GM23248 (cell line): ENCODE measurements around the gene GPHN. TPM values are rescaled to one million over a fixed set of nuclear protein-coding genes. Genes with fewer than 3 reads are reported as not detected.

Source experiments
- DNase-seq: peaks from one replicate; pipeline ENCODE4 v3.0.0-alpha.2; 2015
- H2AFZ ChIP-seq: fragments of 200-600 bp; sonication (generic); 2 replicates; pipeline ENCODE4 v1.6.1; 2016; ENCODE audit warnings: antibody characterized with exemption
- H3F3A ChIP-seq: fragments of 200-600 bp; sonication (generic); 2 replicates; pipeline ENCODE4 v1.6.1; 2016; ENCODE audit warnings: mild to moderate bottlenecking, antibody characterized with exemption, mixed run types; ENCODE audit not compliant: insufficient read depth
- H3K27ac ChIP-seq: fragments of 200-600 bp; sonication (generic); 2 replicates; pipeline ENCODE4 v1.5.1; 2016; ENCODE audit warnings: mild to moderate bottlenecking
- H3K27me3 ChIP-seq: fragments of 200-600 bp; sonication (generic); replicated peaks from 2 replicates; pipeline ENCODE4 v1.6.1; 2016; ENCODE audit warnings: mild to moderate bottlenecking; ENCODE audit not compliant: insufficient read depth
- H3K36me3 ChIP-seq: fragments of 200-600 bp; sonication (generic); 2 replicates; pipeline ENCODE4 v1.6.1; 2016; ENCODE audit warnings: low read depth, mild to moderate bottlenecking
- H3K4me1 ChIP-seq: fragments of 200-600 bp; sonication (generic); 2 replicates; pipeline ENCODE4 v1.6.1; 2016; ENCODE audit warnings: mild to moderate bottlenecking; ENCODE audit not compliant: insufficient read depth
- H3K4me2 ChIP-seq: fragments of 200-600 bp; sonication (generic); one replicate; pipeline ENCODE4 v1.6.1; 2016; ENCODE audit warnings: mild to moderate bottlenecking; ENCODE audit not compliant: unreplicated experiment
- H3K4me3 ChIP-seq: fragments of 200-600 bp; sonication (generic); 2 replicates; pipeline ENCODE4 v1.5.1; 2016; ENCODE audit warnings: mild to moderate bottlenecking
- H3K79me2 ChIP-seq: fragments of 200-600 bp; sonication (generic); 2 replicates; pipeline ENCODE4 v1.6.1; 2016; ENCODE audit warnings: mild to moderate bottlenecking; ENCODE audit not compliant: insufficient read depth
- H3K9ac ChIP-seq: fragments of 200-600 bp; sonication (generic); 2 replicates; pipeline ENCODE4 v1.6.1; 2016; ENCODE audit warnings: mild to moderate bottlenecking
- H3K9me2 ChIP-seq: fragments of 200-600 bp; sonication (generic); 2 replicates; pipeline ENCODE4 v1.6.1; 2016; ENCODE audit warnings: mixed run types, mild to moderate bottlenecking, moderate library complexity; ENCODE audit not compliant: insufficient read depth
- H3K9me3 ChIP-seq: fragments of 200-600 bp; sonication (generic); one replicate; pipeline ENCODE4 v1.6.1; 2017; ENCODE audit warnings: low read depth
- H4K20me1 ChIP-seq: fragments of 200-600 bp; sonication (generic); 2 replicates; pipeline ENCODE4 v1.6.0; 2016; ENCODE audit not compliant: insufficient read depth
- EZH2 ChIP-seq: fragments of 200-600 bp; sonication (generic); IDR thresholded peaks from 2 replicates; pipeline ENCODE4 v1.6.1; 2018; ENCODE audit warnings: antibody characterized with exemption, mild to moderate bottlenecking; ENCODE audit not compliant: insufficient read depth, poor library complexity, severe bottlenecking
- EZH2phosphoT487 ChIP-seq: fragments of 200-600 bp; sonication (generic); IDR thresholded peaks from 2 replicates; pipeline ENCODE4 v1.6.1; 2018; ENCODE audit warnings: antibody characterized with exemption, moderate library complexity, mild to moderate bottlenecking, low read depth; ENCODE audit not compliant: insufficient read depth
- WGBS, 2 experiments: methylation state at CpG; one replicate each; pipeline ENCODE4 v1.1.6; 2015 to 2017; ENCODE audit warnings: low lambda C conversion rate in 2 of 2, low coverage in 1 of 2; ENCODE audit errors: missing lambda C conversion rate in 2 of 2; 5-methylcytosine and 5-hydroxymethylcytosine counted together
- in situ Hi-C: fragments of 300-500 bp; cut with MboI; formaldehyde crosslinking; loops from 2 replicates; pipeline ENCODE4 v1.15.0; 2020
- polyA plus RNA-seq: library from polyadenylated mRNA; unstranded; fragments of >200 nt; fragmentation: Nextera tagmentation; extraction: Ambion mirVana; gene quantifications from 2 replicates; pipeline ENCODE4 v1.2.1, GENCODE V29; 2016
- total RNA-seq: library from RNA; depleted of rRNA; stranded (reverse); fragments of >200 nt; shearing (Covaris generic); gene quantifications from 2 replicates; pipeline ENCODE4 v1.2.3, GENCODE V29; 2014

GPHN gene
- total and polyA plus RNA-seq, 2 experiments from 2014 or later = 7.6 to 9.3 TPM

DNA sequence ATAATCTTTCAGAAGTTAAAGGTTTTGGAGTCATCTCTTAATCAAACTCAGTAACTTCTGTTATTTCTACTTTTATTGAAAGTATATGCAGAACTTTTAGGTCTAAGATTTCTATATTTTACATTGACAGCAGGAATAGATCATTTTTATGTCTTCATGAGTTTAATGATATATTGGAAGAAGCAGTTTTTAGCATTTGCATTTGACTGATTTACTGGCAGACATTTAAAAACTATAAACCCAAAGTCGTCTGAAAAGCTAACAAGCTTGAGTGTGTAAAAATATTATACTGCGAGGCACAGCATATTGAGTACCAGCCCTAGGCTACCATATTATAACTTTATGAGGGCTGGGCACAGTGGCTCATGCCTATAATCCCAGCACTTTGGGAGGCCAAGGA, 467.3 kb downstream of the GPHN start:
- in situ Hi-C loops = no loop called here
- no peak overlapping the region for H3K4me3 ChIP-seq
- TF ChIP-seq EZH2 (no peak), EZH2phosphoT487 (no peak)
- H3K4me1 ChIP-seq = peaks cover 11% of the 10 kb centered on the region
- H4K20me1 ChIP-seq = no peaks in the 10 kb centered on the region
- H3K27me3 ChIP-seq = no peaks in the 10 kb centered on the region
- WGBS, 2 experiments = 96 to 98% methylated on average over 2 of the region's 2 CpGs
- no peak overlapping the region for H3K27ac ChIP-seq
- H3F3A ChIP-seq = no peaks in the 10 kb centered on the region
- no peak for DNase-seq
- no peak overlapping the region for H3K9ac ChIP-seq
- H3K9me2 ChIP-seq = no peaks in the 10 kb centered on the region
- H3K36me3 ChIP-seq = no peaks in the 10 kb centered on the region
- H2AFZ ChIP-seq = no peak overlapping the region
- no peaks in the 10 kb centered on the region for H3K9me3 ChIP-seq
- H3K4me2 ChIP-seq = no peak overlapping the region
- H3K79me2 ChIP-seq = no peaks in the 10 kb centered on the region

DNA sequence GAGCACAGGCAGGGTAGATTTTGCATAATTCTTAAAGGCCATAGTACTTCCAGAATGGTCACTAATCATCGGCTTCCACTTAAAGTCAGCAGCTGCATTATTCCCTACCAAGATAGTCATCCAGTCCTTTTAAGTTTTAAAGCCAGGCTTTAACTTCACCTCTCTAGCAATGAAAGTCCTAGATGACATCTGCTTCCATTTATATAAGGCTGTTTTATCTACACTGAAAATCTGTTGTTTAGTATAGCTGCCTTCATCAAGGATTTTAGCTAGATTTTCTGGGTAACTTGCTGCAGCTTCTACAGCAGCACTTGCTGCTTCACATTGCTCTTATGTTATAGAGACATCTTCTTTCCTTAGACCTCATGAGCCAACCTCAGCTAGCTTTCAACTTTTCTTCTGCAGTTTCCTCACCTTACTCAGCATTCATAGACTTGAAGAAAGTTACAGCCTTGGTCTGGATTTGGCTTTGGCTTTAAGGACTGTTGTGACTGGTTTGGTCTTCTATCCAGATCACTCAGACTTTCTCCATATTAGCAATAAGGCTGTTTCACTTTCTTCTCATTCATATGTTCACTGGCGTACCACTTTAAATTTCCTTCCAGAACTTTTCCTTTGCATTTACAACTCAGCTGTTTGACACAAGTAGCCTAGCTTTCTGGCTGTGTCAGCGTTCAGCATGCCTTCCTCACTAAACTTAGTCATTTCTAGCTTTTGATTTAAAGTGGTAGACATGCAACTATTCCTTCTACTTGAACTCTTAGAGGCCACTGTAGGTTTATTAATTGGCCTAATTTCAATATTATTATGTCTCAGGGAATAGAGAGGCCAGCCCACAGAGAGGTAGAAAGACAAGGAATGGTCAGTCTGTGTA, 471.4 kb downstream of the GPHN start:
- H3K79me2 ChIP-seq = no peaks in the 10 kb centered on the region
- DNase-seq = no peak
- no peaks in the 10 kb centered on the region for H3K9me3 ChIP-seq
- H3K4me2 ChIP-seq = no peak overlapping the region
- TF ChIP-seq EZH2phosphoT487 (no peak), EZH2 (no peak)
- no peaks in the 10 kb centered on the region for H3K27me3 ChIP-seq
- no peaks in the 10 kb centered on the region for H4K20me1 ChIP-seq
- 78 to 79% methylated on average over 3 of the region's 3 CpGs for WGBS, 2 experiments
- in situ Hi-C loops = no loop called here
- no peaks in the 10 kb centered on the region for H3K9me2 ChIP-seq
- H3F3A ChIP-seq = no peaks in the 10 kb centered on the region
- no peaks in the 10 kb centered on the region for H3K36me3 ChIP-seq
- no peak overlapping the region for H2AFZ ChIP-seq
- H3K27ac ChIP-seq = no peak overlapping the region
- H3K9ac ChIP-seq = no peak overlapping the region
- no peak overlapping the region for H3K4me3 ChIP-seq
- peaks cover 7% of the 10 kb centered on the region for H3K4me1 ChIP-seq

DNA sequence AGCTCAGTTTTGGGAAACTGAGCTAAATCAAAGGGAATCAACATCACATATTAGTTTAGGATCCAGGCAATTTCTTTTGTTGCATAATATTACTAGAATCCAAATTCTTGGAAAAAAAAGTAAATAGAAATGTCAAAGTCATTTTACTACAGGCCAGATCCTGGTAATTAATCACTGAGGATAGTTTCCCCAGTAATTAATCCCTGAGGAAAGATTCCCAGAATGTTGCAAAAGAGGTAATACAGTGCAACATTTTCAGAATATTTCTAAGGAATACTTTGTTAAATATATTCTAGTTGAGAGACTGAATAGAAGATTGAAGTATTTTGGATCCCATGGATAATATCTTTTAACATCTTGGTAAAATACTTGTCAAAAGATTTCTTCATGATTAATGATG, 474.3 kb downstream of the GPHN start:
- Histone ChIP-seq H2AFZ (no peak overlapping the region), H3K79me2 (no peaks in the 10 kb centered on the region), H3K27me3 (no peaks in the 10 kb centered on the region), H3K9me3 (no peaks in the 10 kb centered on the region), H4K20me1 (no peaks in the 10 kb centered on the region), H3K36me3 (no peaks in the 10 kb centered on the region), H3F3A (no peaks in the 10 kb centered on the region), H3K4me3 (no peak overlapping the region), H3K4me1 (no peaks in the 10 kb centered on the region), H3K9me2 (no peaks in the 10 kb centered on the region), H3K9ac (no peak overlapping the region), H3K27ac (no peak overlapping the region), H3K4me2 (no peak overlapping the region)
- DNase-seq = no peak
- in situ Hi-C loops = no loop called here
- TF ChIP-seq EZH2 (no peak), EZH2phosphoT487 (no peak)

DNA sequence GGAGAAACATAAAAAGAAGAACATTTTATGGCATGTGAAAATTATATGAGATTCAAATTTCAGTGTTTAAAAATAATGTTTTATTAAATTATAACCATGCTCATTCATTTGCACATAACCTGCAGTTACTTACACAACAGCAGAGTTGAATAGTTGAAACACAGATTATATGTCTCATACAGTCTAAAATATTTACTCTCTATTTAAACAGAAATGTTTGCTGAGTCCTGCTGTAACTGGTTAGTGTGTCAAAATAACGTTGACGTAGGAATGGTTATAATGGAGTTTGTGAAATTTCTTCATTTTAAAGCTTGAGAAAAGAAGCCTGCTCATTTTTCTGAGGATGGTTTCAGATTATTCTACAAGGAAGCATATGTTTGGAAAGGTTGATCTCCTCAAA, 484.8 kb downstream of the GPHN start:
- Histone ChIP-seq H3K9me2 (no peaks in the 10 kb centered on the region; the same call in 1 of the 2 replicates), H3K4me1 (no peaks in the 10 kb centered on the region), H3K4me2 (no peak overlapping the region), H3K9me3 (no peaks in the 10 kb centered on the region), H3K36me3 (no peaks in the 10 kb centered on the region), H3K27me3 (no peaks in the 10 kb centered on the region), H3K4me3 (no peak overlapping the region), H3K9ac (no peak overlapping the region), H3K27ac (no peak overlapping the region), H4K20me1 (no peaks in the 10 kb centered on the region), H3F3A (no peaks in the 10 kb centered on the region), H2AFZ (no peak overlapping the region), H3K79me2 (no peaks in the 10 kb centered on the region)
- in situ Hi-C loops = no loop called here
- DNase-seq = no peak
- 96 to 98% methylated on average over 2 of the region's 2 CpGs for WGBS, 2 experiments
- TF ChIP-seq EZH2phosphoT487 (no peak), EZH2 (no peak)
